Measurements from ENCODE around the gene PRF1.

Gene PRF1

GRCh38 chr10:70590655-70591416, 11.7 kb downstream of the PRF1 start:
- TF ChIP-seq, protein P1, sequence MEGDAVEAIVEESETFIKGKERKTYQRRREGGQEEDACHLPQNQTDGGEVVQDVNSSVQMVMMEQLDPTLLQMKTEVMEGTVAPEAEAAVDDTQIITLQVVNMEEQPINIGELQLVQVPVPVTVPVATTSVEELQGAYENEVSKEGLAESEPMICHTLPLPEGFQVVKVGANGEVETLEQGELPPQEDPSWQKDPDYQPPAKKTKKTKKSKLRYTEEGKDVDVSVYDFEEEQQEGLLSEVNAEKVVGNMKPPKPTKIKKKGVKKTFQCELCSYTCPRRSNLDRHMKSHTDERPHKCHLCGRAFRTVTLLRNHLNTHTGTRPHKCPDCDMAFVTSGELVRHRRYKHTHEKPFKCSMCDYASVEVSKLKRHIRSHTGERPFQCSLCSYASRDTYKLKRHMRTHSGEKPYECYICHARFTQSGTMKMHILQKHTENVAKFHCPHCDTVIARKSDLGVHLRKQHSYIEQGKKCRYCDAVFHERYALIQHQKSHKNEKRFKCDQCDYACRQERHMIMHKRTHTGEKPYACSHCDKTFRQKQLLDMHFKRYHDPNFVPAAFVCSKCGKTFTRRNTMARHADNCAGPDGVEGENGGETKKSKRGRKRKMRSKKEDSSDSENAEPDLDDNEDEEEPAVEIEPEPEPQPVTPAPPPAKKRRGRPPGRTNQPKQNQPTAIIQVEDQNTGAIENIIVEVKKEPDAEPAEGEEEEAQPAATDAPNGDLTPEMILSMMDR (IDR thresholded peaks at IDR 0.05) = no peak
- no peaks in the 10 kb centered on the region for H3K9me3 ChIP-seq
- H3K4me1 ChIP-seq (ENCODE audit: control insufficient read depth in 1 of 2, insufficient read depth in 1 of 2, low read depth in 1 of 2, low read length in 1 of 2) = no peaks in the 10 kb centered on the region
- peaks cover 30% of the 10 kb centered on the region for H3K27me3 ChIP-seq
- no peak overlapping the region for H3K27ac ChIP-seq
- H3K36me3 ChIP-seq = no peaks in the 10 kb centered on the region
- no peak overlapping the region for H3K4me3 ChIP-seq (ENCODE audit: low read depth in 1 of 2, low read length in 1 of 2)

- Histone ChIP-seq H3K4me3 (ENCODE audit: low read depth in 1 of 2, low read length in 1 of 2) (no peak overlapping the region), H3K36me3 (no peaks in the 10 kb centered on the region), H3K27ac (no peak overlapping the region), H3K27me3 (peaks cover 30% of the 10 kb centered on the region), H3K4me1 (ENCODE audit: control insufficient read depth in 1 of 2, insufficient read depth in 1 of 2, low read depth in 1 of 2, low read length in 1 of 2) (no peaks in the 10 kb centered on the region), H3K9me3 (no peaks in the 10 kb centered on the region)
- TF ChIP-seq, protein P1 (IDR thresholded peaks at IDR 0.05) = no peak
Measured at GRCh38 chr10:70589762-70590654, 12.5 kb downstream of the PRF1 start.

GRCh38 chr10:70588859-70589570, 13.5 kb downstream of the PRF1 start:
- no peaks in the 10 kb centered on the region for H3K9me3 ChIP-seq
- peaks cover 30% of the 10 kb centered on the region for H3K27me3 ChIP-seq
- TF ChIP-seq, protein P1 (IDR thresholded peaks at IDR 0.05) = no peak
- H3K36me3 ChIP-seq = no peaks in the 10 kb centered on the region
- H3K4me3 ChIP-seq (ENCODE audit: low read depth in 1 of 2, low read length in 1 of 2) = no peak overlapping the region
- no peaks in the 10 kb centered on the region for H3K4me1 ChIP-seq (ENCODE audit: control insufficient read depth in 1 of 2, insufficient read depth in 1 of 2, low read depth in 1 of 2, low read length in 1 of 2)
- H3K27ac ChIP-seq = no peak overlapping the region

- H3K36me3 ChIP-seq = no peaks in the 10 kb centered on the region
- H3K27me3 ChIP-seq = peaks cover 27% of the 10 kb centered on the region
- H3K27ac ChIP-seq = no peak overlapping the region
- no peaks in the 10 kb centered on the region for H3K4me1 ChIP-seq (ENCODE audit: control insufficient read depth in 1 of 2, insufficient read depth in 1 of 2, low read depth in 1 of 2, low read length in 1 of 2)
- H3K4me3 ChIP-seq (ENCODE audit: low read depth in 1 of 2, low read length in 1 of 2) = no peak overlapping the region
- TF ChIP-seq, protein P1 (IDR thresholded peaks at IDR 0.05) = no peak
- no peaks in the 10 kb centered on the region for H3K9me3 ChIP-seq
Measured at GRCh38 chr10:70588255-70588654, 14.3 kb downstream of the PRF1 start.

DNA sequence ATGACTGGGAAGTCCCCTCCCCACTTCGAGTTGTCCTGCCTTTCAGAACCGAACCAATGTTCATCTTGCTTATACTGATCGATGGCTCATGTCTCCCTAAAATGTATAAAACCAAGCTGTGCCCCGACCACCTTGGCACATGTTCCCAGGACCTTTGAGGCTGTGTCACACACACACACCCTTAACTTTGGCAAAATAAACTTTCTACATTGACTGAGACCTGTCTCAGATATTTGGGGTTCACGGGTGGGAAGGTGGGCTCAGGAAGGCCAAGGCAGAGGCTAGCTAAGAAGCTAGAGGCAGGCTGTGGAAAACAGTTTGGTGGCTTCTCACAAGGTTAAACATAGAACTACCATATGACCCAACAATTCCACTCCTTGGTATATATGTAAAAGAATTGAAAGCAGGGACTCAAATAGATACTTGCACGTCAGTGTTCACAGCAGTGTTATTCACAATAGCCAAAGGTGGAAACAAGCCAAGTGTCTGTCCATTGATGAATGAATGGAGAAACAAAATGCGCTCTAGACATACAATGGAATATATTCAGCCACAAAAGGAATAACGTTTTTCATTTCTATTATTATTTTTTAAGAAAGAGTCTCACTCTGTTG, 15.4 kb downstream of the PRF1 start:
- no peak overlapping the region for H3K27ac ChIP-seq

More for the DNA sequence above, 15.4 kb downstream of the PRF1 start:
- Histone ChIP-seq H3K4me3 (ENCODE audit: low read depth in 1 of 2, low read length in 1 of 2) (no peak overlapping the region), H3K4me1 (ENCODE audit: control insufficient read depth in 1 of 2, insufficient read depth in 1 of 2, low read depth in 1 of 2, low read length in 1 of 2) (no peaks in the 10 kb centered on the region), H3K36me3 (no peaks in the 10 kb centered on the region), H3K9me3 (no peaks in the 10 kb centered on the region), H3K27me3 (peaks cover 20% of the 10 kb centered on the region)
- TF ChIP-seq, protein P1 (IDR thresholded peaks at IDR 0.05) = no peak

Data from neutrophil (primary cell).